GM18867 (cell line): ENCODE measurements around the gene CFAP58.
A peak's percentile ranks its signal among the peaks of the same experiment; 100 is the strongest.

Experiments
- ATAC-seq: cut with Tn5 transposase; IDR thresholded peaks from one replicate; pipeline ENCODE4 v1.9.1; 2021; ENCODE audit warnings: mild to moderate bottlenecking, moderate library complexity; ENCODE audit not compliant: unreplicated experiment

Gene CFAP58

GRCh38 chr10:104321725-104322415, 31.8 kb upstream of the CFAP58 start:
- no peak for ATAC-seq

GRCh38 chr10:104322416-104322782, 31.2 kb upstream of the CFAP58 start:
- ATAC-seq: peak; percentile 58

GRCh38 chr10:104323085-104323484, 30.5 kb upstream of the CFAP58 start:
- no peak for ATAC-seq

GRCh38 chr10:104323760-104324201, 29.9 kb upstream of the CFAP58 start:
- ATAC-seq: no peak

- no peak for ATAC-seq
Observed at GRCh38 chr10:104324221-104324686, 29.4 kb upstream of the CFAP58 start.

- ATAC-seq: no peak
Observed at GRCh38 chr10:104324931-104325330, 28.7 kb upstream of the CFAP58 start.

- no peak for ATAC-seq
Observed at GRCh38 chr10:104325436-104326435, 27.9 kb upstream of the CFAP58 start.

GRCh38 chr10:104326991-104327610, 26.5 kb upstream of the CFAP58 start:
- ATAC-seq: no peak

- no peak for ATAC-seq
Observed at GRCh38 chr10:104327745-104328645, 25.6 kb upstream of the CFAP58 start.

- ATAC-seq: no peak
Observed at GRCh38 chr10:104328646-104328895, 25.1 kb upstream of the CFAP58 start.

GRCh38 chr10:104328896-104329710, 24.5 kb upstream of the CFAP58 start:
- ATAC-seq: no peak

GRCh38 chr10:104329735-104330134, 23.9 kb upstream of the CFAP58 start:
- no peak for ATAC-seq

- ATAC-seq: no peak
Observed at GRCh38 chr10:104330168-104331110, 23.2 kb upstream of the CFAP58 start.

- ATAC-seq: no peak
Observed at GRCh38 chr10:104331208-104331838, 22.3 kb upstream of the CFAP58 start.

- ATAC-seq: no peak
Observed at GRCh38 chr10:104332243-104333031, 21.2 kb upstream of the CFAP58 start.

GRCh38 chr10:104333032-104333727, 20.5 kb upstream of the CFAP58 start:
- no peak for ATAC-seq
